SK-N-SH treated with all-trans-retinoic acid at 6 μM for 48 hours (cell line): Measurements from ENCODE around the gene SLC25A22.

Source experiments
- ATAC-seq: fragments of 200-7000 bp; cut with Tn5 transposase; 3 replicates; pipeline ENCODE4 v1.9.1; 2020; ENCODE audit warnings: mild to moderate bottlenecking, moderate library complexity
- ARNTL ChIP-seq: fragments of 450-650 bp; formaldehyde crosslinking; IDR thresholded peaks from 2 replicates; pipeline ENCODE4 v1.5.0; 2020; ENCODE audit warnings: low read depth, mild to moderate bottlenecking, moderate library complexity, borderline replicate concordance
- BACH2 ChIP-seq: fragments of 250-450 bp; sonication (Bioruptor Pico); IDR thresholded peaks from 2 replicates; pipeline ENCODE4 v1.9.0; 2021; ENCODE audit warnings: mild to moderate bottlenecking, borderline replicate concordance
- CREB5 ChIP-seq: fragments of 250-450 bp; sonication (Bioruptor Pico); IDR thresholded peaks from 2 replicates; pipeline ENCODE4 v1.5.1; 2020; ENCODE audit warnings: low read depth, mild to moderate bottlenecking, moderate library complexity
- CSDC2 ChIP-seq: fragments of 250-450 bp; sonication (Bioruptor Pico); IDR thresholded peaks from 2 replicates; pipeline ENCODE4 v1.5.0; 2020; ENCODE audit warnings: mild to moderate bottlenecking, moderate library complexity
- CSRNP3 ChIP-seq: fragments of 250-450 bp; sonication (Bioruptor Pico); IDR thresholded peaks from 2 replicates; pipeline ENCODE4 v1.5.1; 2021; ENCODE audit warnings: mild to moderate bottlenecking, moderate library complexity
- ESRRG ChIP-seq: fragments of 250-450 bp; sonication (Bioruptor Pico); IDR thresholded peaks from 2 replicates; pipeline ENCODE4 v1.6.1; 2021; ENCODE audit warnings: mild to moderate bottlenecking
- GLIS3 ChIP-seq: fragments of 250-450 bp; sonication (Bioruptor Pico); IDR thresholded peaks from 2 replicates; pipeline ENCODE4 v1.5.0; 2020; ENCODE audit warnings: mild to moderate bottlenecking, moderate library complexity
- ISL1 ChIP-seq: fragments of 250-450 bp; sonication (Bioruptor Pico); IDR thresholded peaks from 2 replicates; pipeline ENCODE4 v2.1.2; 2022; ENCODE audit warnings: mild to moderate bottlenecking, moderate library complexity
- OSR1 ChIP-seq: fragments of 250-450 bp; sonication (Bioruptor Pico); IDR thresholded peaks from 2 replicates; pipeline ENCODE4 v1.8.0; 2022; ENCODE audit warnings: moderate library complexity, mild to moderate bottlenecking, inconsistent platforms
- POU6F1 ChIP-seq: fragments of 250-450 bp; sonication (Bioruptor Pico); IDR thresholded peaks from 2 replicates; pipeline ENCODE4 v1.8.0; 2021; ENCODE audit warnings: low read depth, mild to moderate bottlenecking, moderate library complexity, borderline replicate concordance
- PPARA ChIP-seq: fragments of 250-450 bp; sonication (Bioruptor Pico); IDR thresholded peaks from 2 replicates; pipeline ENCODE4 v1.5.0; 2020; ENCODE audit warnings: mild to moderate bottlenecking, borderline replicate concordance
- RARB ChIP-seq: fragments of 250-450 bp; sonication (Bioruptor Pico); IDR thresholded peaks from 2 replicates; pipeline ENCODE4 v1.8.0; 2021; ENCODE audit warnings: mild to moderate bottlenecking, moderate library complexity
- SNAI2 ChIP-seq: fragments of 250-450 bp; sonication (Bioruptor Pico); IDR thresholded peaks from 2 replicates; pipeline ENCODE4 v1.5.0; 2020; ENCODE audit warnings: mild to moderate bottlenecking, moderate library complexity
- TCF4 ChIP-seq: fragments of 250-450 bp; sonication (Bioruptor Pico); IDR thresholded peaks from 2 replicates; pipeline ENCODE4 v1.8.0; 2021; ENCODE audit warnings: mild to moderate bottlenecking, moderate library complexity, borderline replicate concordance
- TOX ChIP-seq: fragments of 250-450 bp; sonication (Bioruptor Pico); IDR thresholded peaks from 2 replicates; pipeline ENCODE4 v1.8.0; 2021; ENCODE audit warnings: mild to moderate bottlenecking, moderate library complexity, borderline replicate concordance
- TSHZ2 ChIP-seq: fragments of 250-450 bp; sonication (Bioruptor Pico); IDR thresholded peaks from 2 replicates; pipeline ENCODE4 v1.5.0; 2020; ENCODE audit warnings: mild to moderate bottlenecking, moderate library complexity
- ZC3H10 ChIP-seq: fragments of 250-450 bp; sonication (Bioruptor Pico); IDR thresholded peaks from 2 replicates; pipeline ENCODE4 v1.5.1; 2021; ENCODE audit warnings: mild to moderate bottlenecking, moderate library complexity
- ZFP3 ChIP-seq: fragments of 250-450 bp; sonication (Bioruptor Pico); IDR thresholded peaks from 2 replicates; pipeline ENCODE4 v1.5.0; 2020; ENCODE audit warnings: mild to moderate bottlenecking, moderate library complexity
- ZFP30 ChIP-seq: fragments of 450-650 bp; formaldehyde crosslinking; IDR thresholded peaks from 2 replicates; pipeline ENCODE4 v1.5.0; 2022; ENCODE audit warnings: mild to moderate bottlenecking, moderate library complexity
- ZNF565 ChIP-seq: fragments of 450-650 bp; formaldehyde crosslinking; conservative IDR thresholded peaks from 2 replicates; pipeline ENCODE4 v1.5.0; 2020; ENCODE audit warnings: low read depth, mild to moderate bottlenecking, moderate library complexity
- ZNF70 ChIP-seq: fragments of 450-650 bp; formaldehyde crosslinking; IDR thresholded peaks from 2 replicates; pipeline ENCODE4 v1.5.0; 2020; ENCODE audit warnings: mild to moderate bottlenecking, moderate library complexity
- ZNF8 ChIP-seq: fragments of 450-650 bp; formaldehyde crosslinking; IDR thresholded peaks from 2 replicates; pipeline ENCODE4 v1.5.0; 2020; ENCODE audit warnings: mild to moderate bottlenecking, moderate library complexity

The SLC25A22 gene

GRCh38 chr11:831961-832528 is 34.0 kb upstream of the SLC25A22 start (continued):
- no peak for TF ChIP-seq TSHZ2

- ATAC-seq = no peak
- TF ChIP-seq GLIS3 (CRISPR knock-in tag) = no peak
- no peak for TF ChIP-seq OSR1 (CRISPR knock-in tag)
- no peak for TF ChIP-seq ISL1 (CRISPR knock-in tag)
- TF ChIP-seq CSRNP3 (CRISPR knock-in tag) = no peak
- no peak for TF ChIP-seq ZC3H10 (CRISPR knock-in tag)
- TF ChIP-seq POU6F1 = no peak
- TF ChIP-seq TOX (CRISPR knock-in tag) = no peak
- TF ChIP-seq ZFP30 (CRISPR knock-in tag) = no peak
- no peak for TF ChIP-seq SNAI2 (CRISPR knock-in tag)
- no peak for TF ChIP-seq RARB (CRISPR knock-in tag)
- no peak for TF ChIP-seq ZNF565 (CRISPR knock-in tag)
- TF ChIP-seq BACH2 (CRISPR knock-in tag) = no peak
- no peak for TF ChIP-seq PPARA (CRISPR knock-in tag)
- no peak for TF ChIP-seq ARNTL (CRISPR knock-in tag)
- no peak for TF ChIP-seq ZNF8 (CRISPR knock-in tag)
- TF ChIP-seq ZFP3 = no peak
- TF ChIP-seq CREB5 (CRISPR knock-in tag) = no peak
These were observed 33.2 kb upstream of the SLC25A22 start for GRCh38 chr11:831118-831864.

- peak; percentile 21 for ATAC-seq
- no peak for TF ChIP-seq ARNTL (CRISPR knock-in tag)
- TF ChIP-seq ZFP30 (CRISPR knock-in tag) = no peak
- no peak for TF ChIP-seq CSDC2 (CRISPR knock-in tag)
- no peak for TF ChIP-seq PPARA (CRISPR knock-in tag)
- TF ChIP-seq POU6F1 = no peak
- no peak for TF ChIP-seq TOX (CRISPR knock-in tag)
- no peak for TF ChIP-seq CREB5 (CRISPR knock-in tag)
- TF ChIP-seq TCF4 (CRISPR knock-in tag) = no peak
- no peak for TF ChIP-seq ESRRG (CRISPR knock-in tag)
- TF ChIP-seq ZNF70 (CRISPR knock-in tag) = no peak
- TF ChIP-seq BACH2 (CRISPR knock-in tag) = no peak
- no peak for TF ChIP-seq ISL1 (CRISPR knock-in tag)
- no peak for TF ChIP-seq TSHZ2
- no peak for TF ChIP-seq RARB (CRISPR knock-in tag)
- TF ChIP-seq ZC3H10 (CRISPR knock-in tag) = no peak
- TF ChIP-seq GLIS3 (CRISPR knock-in tag) = no peak
These were observed 32.4 kb upstream of the SLC25A22 start for GRCh38 chr11:830295-831117.
